ENCODE results near the gene COX6B2.

Gene COX6B2

DNA sequence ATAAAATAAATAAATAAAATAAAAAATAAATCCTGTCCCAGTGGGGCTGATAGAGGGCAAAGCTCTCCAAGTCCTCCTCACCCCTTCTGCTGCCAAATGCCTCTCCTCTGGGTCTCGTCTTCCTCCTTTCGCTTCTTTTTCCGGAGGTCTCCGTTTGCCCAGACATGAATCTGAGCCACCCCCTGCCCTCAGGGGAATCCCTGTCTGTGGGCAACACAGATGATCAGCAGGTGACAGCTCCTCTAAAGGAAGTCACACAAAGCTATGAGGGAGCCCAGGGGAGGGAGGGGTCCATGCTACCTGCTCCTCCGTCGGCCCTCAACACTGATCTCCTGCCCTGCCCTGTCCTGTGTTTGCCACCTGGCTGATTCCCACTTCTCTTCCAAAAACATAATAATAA lies 29.9 kb downstream of the COX6B2 start:
- H3K27ac ChIP-seq: no peak overlapping the region
- no peak overlapping the region for H3K9ac ChIP-seq (ENCODE audit: insufficient read length)
- no peak overlapping the region for H3K4me3 ChIP-seq
- H3K36me3 ChIP-seq (ENCODE audit: insufficient read depth, low read length): no peaks in the 10 kb centered on the region
- H3K9me3 ChIP-seq (ENCODE audit: low read depth, low read length): no peaks in the 10 kb centered on the region
- TF ChIP-seq POLR2AphosphoS5 (IDR thresholded peaks at IDR 0.05; ENCODE audit: borderline replicate concordance, low read depth, low read length) (no peak), FOXP2 (optimal IDR thresholded peaks at IDR 0.05; ENCODE audit: control extremely low read depth, extremely low read length, insufficient read depth) (no peak), EZH2 (IDR thresholded peaks at IDR 0.05) (no peak)
- DNase-seq (ENCODE audit: low read depth, low spot score): no peak

DNA sequence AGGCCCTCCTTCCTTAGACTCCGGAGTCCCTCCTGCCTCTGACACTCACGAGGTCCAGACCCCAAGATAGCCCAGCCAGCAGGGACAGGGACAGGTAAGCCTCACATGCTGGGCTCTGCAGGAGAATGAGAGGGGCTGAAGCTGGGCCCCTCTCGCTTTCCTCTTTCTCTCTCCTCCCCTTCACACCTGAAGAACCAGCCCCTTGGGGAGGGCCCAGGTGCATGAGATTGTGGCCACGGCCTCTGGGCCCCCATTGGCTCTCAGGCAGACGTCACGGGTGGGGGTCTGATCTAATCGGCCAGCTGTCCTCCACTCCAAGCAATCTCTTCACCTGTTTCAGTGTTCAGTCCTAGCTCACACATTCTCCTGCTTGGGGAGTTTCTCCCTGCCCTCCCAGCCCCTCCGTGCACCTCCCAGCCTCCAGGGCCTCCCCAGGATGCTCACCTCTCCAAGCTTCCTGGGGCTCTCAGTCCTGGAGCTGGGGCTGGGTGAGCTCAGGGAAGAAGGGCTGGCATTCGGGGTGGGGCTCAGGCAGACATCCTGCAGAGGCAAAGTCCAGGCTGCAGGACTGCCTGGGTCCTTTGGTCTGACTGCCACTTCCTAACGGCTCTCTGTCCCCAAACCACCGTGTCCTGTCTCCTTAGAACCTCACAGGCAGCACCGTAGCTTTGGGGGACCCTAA lies 32.2 kb downstream of the COX6B2 start:
- Histone ChIP-seq H3K36me3 (ENCODE audit: insufficient read depth, low read length) (no peaks in the 10 kb centered on the region), H3K4me3 (no peak overlapping the region), H3K27ac (no peak overlapping the region), H3K9ac (ENCODE audit: insufficient read length) (no peak overlapping the region), H3K9me3 (ENCODE audit: low read depth, low read length) (no peaks in the 10 kb centered on the region)
- no peak for DNase-seq (ENCODE audit: low read depth, low spot score)
- TF ChIP-seq FOXP2 (optimal IDR thresholded peaks at IDR 0.05; ENCODE audit: control extremely low read depth, extremely low read length, insufficient read depth): no peak
- TF ChIP-seq EZH2 (IDR thresholded peaks at IDR 0.05): no peak
- TF ChIP-seq POLR2AphosphoS5 (IDR thresholded peaks at IDR 0.05; ENCODE audit: borderline replicate concordance, low read depth, low read length): no peak

DNA sequence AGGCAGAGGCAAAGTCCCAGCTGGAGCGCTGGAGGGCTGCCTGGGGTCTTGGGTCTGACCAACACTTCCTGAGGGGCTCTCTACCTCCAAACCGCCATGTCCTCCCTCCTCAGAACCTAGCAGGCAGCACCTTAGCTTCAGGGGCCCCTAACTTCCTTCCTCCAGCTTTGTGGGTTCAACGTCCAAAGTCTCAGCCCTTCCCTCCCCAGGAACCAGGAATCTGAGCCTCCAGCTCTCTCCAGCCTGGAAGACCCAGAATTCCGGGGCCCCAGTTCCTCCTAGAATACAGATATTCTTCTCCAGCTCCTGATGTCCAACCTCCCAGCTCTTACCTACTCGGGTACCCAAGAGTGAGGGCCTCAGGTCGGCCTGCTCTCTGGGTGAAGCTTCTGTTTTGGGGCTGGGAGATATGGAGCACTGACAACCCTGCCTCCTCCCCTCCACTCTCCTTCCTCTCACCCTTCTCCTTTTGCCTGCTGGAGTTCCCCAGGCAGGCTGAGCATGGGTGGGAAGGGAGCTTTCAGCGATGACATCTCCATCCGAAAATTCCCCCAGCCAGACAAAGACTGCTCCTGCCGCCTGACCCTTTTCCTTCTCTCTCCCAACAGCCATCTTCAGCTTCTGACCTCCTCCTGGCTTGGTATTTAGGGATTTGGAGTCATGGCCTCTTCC lies 32.9 kb downstream of the COX6B2 start:
- Histone ChIP-seq H3K9ac (ENCODE audit: insufficient read length) (no peak overlapping the region), H3K9me3 (ENCODE audit: low read depth, low read length) (no peaks in the 10 kb centered on the region), H3K27ac (no peak overlapping the region), H3K36me3 (ENCODE audit: insufficient read depth, low read length) (no peaks in the 10 kb centered on the region), H3K4me3 (no peak overlapping the region)
- TF ChIP-seq FOXP2 (optimal IDR thresholded peaks at IDR 0.05; ENCODE audit: control extremely low read depth, extremely low read length, insufficient read depth) (no peak), POLR2AphosphoS5 (IDR thresholded peaks at IDR 0.05; ENCODE audit: borderline replicate concordance, low read depth, low read length) (no peak), EZH2 (IDR thresholded peaks at IDR 0.05) (no peak)
- no peak for DNase-seq (ENCODE audit: low read depth, low spot score)

DNA sequence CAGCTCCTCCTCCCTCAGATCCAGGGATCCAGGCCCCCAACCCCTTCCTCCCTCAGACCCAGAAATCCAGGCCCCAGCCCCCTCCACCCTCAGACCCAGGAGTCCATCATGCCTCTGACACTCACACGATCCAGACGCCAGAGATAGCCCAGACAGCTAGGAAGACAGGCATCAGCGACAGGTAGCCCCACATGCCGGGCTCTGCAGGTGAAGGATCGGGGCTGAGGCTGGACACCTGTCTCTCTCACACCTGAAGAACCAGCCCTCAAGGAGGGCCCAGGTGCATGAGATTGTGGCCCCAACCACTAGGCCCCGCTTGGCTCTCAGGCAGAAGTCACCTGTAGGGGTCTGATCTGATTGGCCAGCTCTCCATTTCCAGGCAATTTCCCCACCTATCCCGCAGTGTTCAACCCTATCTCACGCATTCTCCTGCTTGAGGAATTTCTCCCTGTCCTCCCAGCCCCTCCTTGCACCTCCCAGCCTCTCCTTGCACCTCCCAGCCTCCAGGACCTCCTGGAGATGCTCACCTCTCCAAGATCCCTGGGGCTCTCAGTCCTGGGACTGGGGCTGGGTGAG lies 33.6 kb downstream of the COX6B2 start:
- Histone ChIP-seq H3K9ac (ENCODE audit: insufficient read length) (no peak overlapping the region), H3K9me3 (ENCODE audit: low read depth, low read length) (no peaks in the 10 kb centered on the region), H3K27ac (no peak overlapping the region), H3K36me3 (ENCODE audit: insufficient read depth, low read length) (no peaks in the 10 kb centered on the region), H3K4me3 (no peak overlapping the region)
- TF ChIP-seq EZH2 (IDR thresholded peaks at IDR 0.05) (no peak), POLR2AphosphoS5 (IDR thresholded peaks at IDR 0.05; ENCODE audit: borderline replicate concordance, low read depth, low read length) (no peak), FOXP2 (optimal IDR thresholded peaks at IDR 0.05; ENCODE audit: control extremely low read depth, extremely low read length, insufficient read depth) (no peak)
- DNase-seq (ENCODE audit: low read depth, low spot score): no peak

- Histone ChIP-seq H3K9me3 (ENCODE audit: low read depth, low read length) (no peaks in the 10 kb centered on the region), H3K27ac (no peak overlapping the region), H3K4me3 (no peak overlapping the region), H3K9ac (ENCODE audit: insufficient read length) (no peak overlapping the region), H3K36me3 (ENCODE audit: insufficient read depth, low read length) (no peaks in the 10 kb centered on the region)
- DNase-seq (ENCODE audit: low read depth, low spot score): no peak
- TF ChIP-seq FOXP2 (optimal IDR thresholded peaks at IDR 0.05; ENCODE audit: control extremely low read depth, extremely low read length, insufficient read depth) (no peak), POLR2AphosphoS5 (IDR thresholded peaks at IDR 0.05; ENCODE audit: borderline replicate concordance, low read depth, low read length) (no peak), EZH2 (IDR thresholded peaks at IDR 0.05) (no peak)
Observed at GRCh38 chr19:55319785-55320184, 34.7 kb downstream of the COX6B2 start.

DNA sequence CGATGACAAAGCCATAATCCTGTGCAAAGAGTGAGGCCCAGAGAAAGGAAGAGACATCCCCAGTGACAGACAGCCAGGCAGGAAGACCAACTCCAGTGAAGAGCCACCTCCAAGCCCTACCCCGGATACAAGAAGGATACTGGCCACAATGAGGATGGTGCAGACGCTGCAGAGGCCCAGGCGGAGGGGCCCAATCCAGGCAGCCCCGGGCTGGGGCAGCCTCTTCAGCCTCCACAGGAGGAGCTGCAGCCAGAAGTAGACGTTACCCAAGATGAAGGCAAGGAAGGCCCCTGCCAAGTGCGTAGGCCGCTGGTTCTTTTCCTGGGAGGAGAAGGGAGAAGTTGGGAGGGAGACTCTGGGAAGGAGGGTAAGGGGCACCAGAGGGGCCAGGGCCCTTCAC lies 37.9 kb downstream of the COX6B2 start:
- no peak for DNase-seq (ENCODE audit: low read depth, low spot score)
- no peak overlapping the region for H3K9ac ChIP-seq (ENCODE audit: insufficient read length)
- no peaks in the 10 kb centered on the region for H3K36me3 ChIP-seq (ENCODE audit: insufficient read depth, low read length)
- H3K4me3 ChIP-seq: no peak overlapping the region
- H3K27ac ChIP-seq: no peak overlapping the region
- H3K9me3 ChIP-seq (ENCODE audit: low read depth, low read length): no peaks in the 10 kb centered on the region
- TF ChIP-seq EZH2 (IDR thresholded peaks at IDR 0.05) (no peak), FOXP2 (optimal IDR thresholded peaks at IDR 0.05; ENCODE audit: control extremely low read depth, extremely low read length, insufficient read depth) (no peak), POLR2AphosphoS5 (IDR thresholded peaks at IDR 0.05; ENCODE audit: borderline replicate concordance, low read depth, low read length) (no peak)

DNA sequence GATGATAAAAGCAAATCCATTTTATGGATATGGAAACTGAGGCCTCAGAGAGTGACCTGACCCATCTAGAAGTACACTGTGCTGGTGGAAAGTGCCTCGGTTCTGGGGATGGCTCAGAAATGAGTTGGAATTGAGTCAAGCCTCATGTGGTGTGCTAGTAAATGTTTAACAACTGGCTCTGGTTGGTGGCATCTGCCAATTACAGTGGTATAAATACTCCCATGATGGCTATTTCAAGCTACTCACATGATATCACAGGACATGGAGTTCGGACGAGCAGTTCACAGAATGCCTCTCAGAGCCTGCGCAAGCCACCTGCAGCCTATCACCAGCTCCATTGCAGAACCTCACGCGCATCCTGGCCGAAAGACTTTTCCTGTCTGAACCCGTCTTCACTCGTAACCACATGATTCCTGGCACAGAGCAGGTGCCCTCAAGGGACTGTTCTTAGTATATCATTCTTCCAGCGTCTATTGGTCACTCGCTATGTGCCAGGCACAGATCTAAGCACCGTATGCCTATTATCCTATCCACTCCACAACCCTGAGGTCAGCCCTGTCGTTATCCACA lies 38.5 kb downstream of the COX6B2 start:
- H3K27ac ChIP-seq: no peak overlapping the region
- H3K9me3 ChIP-seq (ENCODE audit: low read depth, low read length): no peaks in the 10 kb centered on the region

DNA sequence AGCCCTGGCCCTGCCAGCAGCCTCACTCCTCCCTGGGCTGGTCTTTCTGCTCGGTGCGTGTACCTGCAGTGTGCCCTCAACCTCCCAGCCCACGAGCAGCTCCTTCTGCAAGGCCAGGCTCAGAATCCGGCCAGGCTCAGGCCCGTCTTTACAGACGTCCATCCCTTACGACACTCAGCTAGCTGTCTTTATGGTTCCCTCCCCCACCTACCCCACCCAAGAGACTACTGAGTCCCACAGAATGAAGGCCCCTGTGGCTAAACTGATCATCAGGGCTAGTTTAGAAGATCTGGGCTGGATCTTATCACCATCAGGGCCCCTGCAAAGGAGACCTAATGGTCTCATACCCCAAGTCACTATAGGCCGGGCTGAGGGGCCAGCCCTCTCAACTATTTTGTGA lies 40.1 kb downstream of the COX6B2 start:
- H3K27ac ChIP-seq: no peak overlapping the region
- peaks cover under 1% of the 10 kb centered on the region; the same call in 1 of the 2 replicates for H3K36me3 ChIP-seq (ENCODE audit: insufficient read depth, low read length)

More for the DNA sequence above, 38.5 kb downstream of the COX6B2 start:
- no peak for DNase-seq (ENCODE audit: low read depth, low spot score)
- Histone ChIP-seq H3K9ac (ENCODE audit: insufficient read length) (no peak overlapping the region), H3K36me3 (ENCODE audit: insufficient read depth, low read length) (no peaks in the 10 kb centered on the region), H3K4me3 (no peak overlapping the region)
- TF ChIP-seq EZH2 (IDR thresholded peaks at IDR 0.05) (no peak), POLR2AphosphoS5 (IDR thresholded peaks at IDR 0.05; ENCODE audit: borderline replicate concordance, low read depth, low read length) (no peak), FOXP2 (optimal IDR thresholded peaks at IDR 0.05; ENCODE audit: control extremely low read depth, extremely low read length, insufficient read depth) (no peak)

More for the DNA sequence above, 40.1 kb downstream of the COX6B2 start:
- no peaks in the 10 kb centered on the region for H3K9me3 ChIP-seq (ENCODE audit: low read depth, low read length)
- H3K9ac ChIP-seq (ENCODE audit: insufficient read length): no peak overlapping the region
- no peak for DNase-seq (ENCODE audit: low read depth, low spot score)
- no peak overlapping the region for H3K4me3 ChIP-seq
- TF ChIP-seq FOXP2 (optimal IDR thresholded peaks at IDR 0.05; ENCODE audit: control extremely low read depth, extremely low read length, insufficient read depth) (no peak), EZH2 (IDR thresholded peaks at IDR 0.05) (no peak)

Data from SK-N-MC (cell line).